Fibroblast of lung (primary cell): ENCODE results near the gene CEMIP. TPM values are rescaled to one million over a fixed set of nuclear protein-coding genes. Genes with fewer than 3 reads are reported as not detected.
A peak's percentile ranks its signal among the peaks of the same experiment; 100 is the strongest.

ENCODE experiments used
- DNase-seq, 2 donors: peaks; one replicate each; pipeline versions ENCODE4 v3.0.0 to v3.0.0-alpha.2; 2010; ENCODE audit warnings: low read depth in 2 of 2
- H2AFZ ChIP-seq: 2 replicates; pipeline ENCODE4 v1.5.1; 2012; ENCODE audit warnings: low read length, control low read depth, inconsistent platforms
- H3K27ac ChIP-seq: 2 replicates; pipeline ENCODE4 v1.5.1; 2011; ENCODE audit warnings: low read length, control low read depth; ENCODE audit not compliant: insufficient read depth
- H3K27me3 ChIP-seq: 2 replicates; pipeline ENCODE4 v1.5.1; 2011; ENCODE audit warnings: mild to moderate bottlenecking, low read length; ENCODE audit not compliant: control insufficient read depth, insufficient read depth
- H3K36me3 ChIP-seq: 2 replicates; pipeline ENCODE4 v1.5.1; 2011; ENCODE audit warnings: low read length; ENCODE audit not compliant: control insufficient read depth, insufficient read depth
- H3K4me1 ChIP-seq: 2 replicates; pipeline ENCODE4 v1.5.1; 2011; ENCODE audit warnings: low read length; ENCODE audit not compliant: control insufficient read depth, insufficient read depth; ENCODE audit errors: extremely low read depth
- H3K4me2 ChIP-seq: 2 replicates; pipeline ENCODE4 v1.5.1; 2011; ENCODE audit warnings: low read length, control low read depth; ENCODE audit not compliant: insufficient read depth; ENCODE audit errors: extremely low read depth
- H3K4me3 ChIP-seq, 4 experiments: fragments of 200-600 bp in 1 of 4; sonication (generic) in 1 of 4; replicated peaks in 1 of 4; 2 replicates each; pipeline ENCODE4 v1.5.1; 2011 to 2016; ENCODE audit warnings: low read length in 4 of 4, low read depth in 3 of 4, mild to moderate bottlenecking in 3 of 4, control low read depth in 2 of 4, inconsistent platforms in 1 of 4, mixed read lengths in 1 of 4; ENCODE audit not compliant: insufficient read depth in 1 of 4; ENCODE audit errors: control extremely low read depth in 1 of 4
- H3K79me2 ChIP-seq: 2 replicates; pipeline ENCODE4 v1.5.1; 2012; ENCODE audit warnings: mild to moderate bottlenecking, low read length, inconsistent platforms; ENCODE audit not compliant: control insufficient read depth, insufficient read depth
- H3K9ac ChIP-seq: 2 replicates; pipeline ENCODE4 v1.5.1; 2011; ENCODE audit warnings: mild to moderate bottlenecking, low read length, control low read depth; ENCODE audit not compliant: insufficient read depth
- H3K9me3 ChIP-seq: 2 replicates; pipeline ENCODE4 v1.5.1; 2012; ENCODE audit warnings: low read depth, low read length; ENCODE audit not compliant: control insufficient read depth, insufficient read depth
- H4K20me1 ChIP-seq: 2 replicates; pipeline ENCODE4 v1.5.1; 2011; ENCODE audit warnings: low read length; ENCODE audit not compliant: control insufficient read depth, insufficient read depth; ENCODE audit errors: extremely low read depth
- EZH2 ChIP-seq: IDR thresholded peaks from 2 replicates; pipeline ENCODE4 v1.5.1; 2012; ENCODE audit warnings: low read length, control low read depth, mild to moderate bottlenecking; ENCODE audit errors: missing control alignments
- polyA plus RNA-seq, 2 donors: library from polyadenylated mRNA; depleted of rRNA in 1 of 2; stranded (reverse) in 1 of 2; unstranded in 1 of 2; fragments of >200 nt; gene quantifications; 2 replicates each; pipeline ENCODE4 v1.2.1, GENCODE V29; 2011 to 2012; ENCODE audit warnings: missing spikeins in 1 of 2
- total RNA-seq: library from RNA; depleted of rRNA; stranded (reverse); fragments of >200 nt; gene quantifications from 2 replicates; pipeline ENCODE4 v1.2.1, GENCODE V29; 2014
- TF ChIP-seq, protein P1 (sequence below), 2 donors: IDR thresholded peaks in 1 of 2; conservative IDR thresholded peaks in 1 of 2; 1 replicate in 1 of 2; 2 replicates in 1 of 2; pipeline ENCODE4 v1.5.1; 2011 to 2012; ENCODE audit warnings: low read length in 2 of 2, control low read depth in 1 of 2, inconsistent platforms in 1 of 2, low read depth in 1 of 2, mild to moderate bottlenecking in 1 of 2

The CEMIP gene
- total and polyA plus RNA-seq, 2 donors (not counting 1 experiment from before 2014, with no cell fraction given): 946 to 1,190 TPM

DNA sequence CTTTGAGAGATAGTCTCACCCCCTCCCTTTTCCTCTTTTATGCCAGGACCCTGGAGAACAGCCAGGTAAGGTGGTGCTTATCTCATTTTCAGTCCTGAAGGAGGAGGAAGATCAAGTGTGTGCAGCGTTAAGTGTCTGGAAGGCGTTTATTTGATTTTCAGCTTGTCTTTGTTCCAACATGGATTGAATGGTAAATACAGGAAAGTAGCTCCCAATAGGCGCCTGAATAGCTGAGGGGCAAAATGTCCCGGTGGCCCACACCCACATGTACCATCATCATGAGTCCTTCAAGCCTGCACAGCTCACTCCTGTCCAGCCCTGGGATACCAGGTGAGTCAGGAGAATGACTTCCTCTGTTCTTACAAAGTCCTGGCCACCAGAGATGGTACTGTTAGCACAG lies 73.5 kb downstream of the CEMIP start:
- Histone ChIP-seq H3K9me3 (no peaks in the 10 kb centered on the region), H2AFZ (no peak overlapping the region), H3K9ac (no peak overlapping the region), H4K20me1 (no peaks in the 10 kb centered on the region), H3K36me3 (peaks cover 16% of the 10 kb centered on the region), H3K27me3 (no peaks in the 10 kb centered on the region), H3K4me1 (no peaks in the 10 kb centered on the region), H3K4me2 (no peak overlapping the region), H3K27ac (no peak overlapping the region), H3K4me3 (no peak overlapping the region), H3K79me2 (no peaks in the 10 kb centered on the region)
- TF ChIP-seq EZH2: no peak
- TF ChIP-seq, protein P1, sequence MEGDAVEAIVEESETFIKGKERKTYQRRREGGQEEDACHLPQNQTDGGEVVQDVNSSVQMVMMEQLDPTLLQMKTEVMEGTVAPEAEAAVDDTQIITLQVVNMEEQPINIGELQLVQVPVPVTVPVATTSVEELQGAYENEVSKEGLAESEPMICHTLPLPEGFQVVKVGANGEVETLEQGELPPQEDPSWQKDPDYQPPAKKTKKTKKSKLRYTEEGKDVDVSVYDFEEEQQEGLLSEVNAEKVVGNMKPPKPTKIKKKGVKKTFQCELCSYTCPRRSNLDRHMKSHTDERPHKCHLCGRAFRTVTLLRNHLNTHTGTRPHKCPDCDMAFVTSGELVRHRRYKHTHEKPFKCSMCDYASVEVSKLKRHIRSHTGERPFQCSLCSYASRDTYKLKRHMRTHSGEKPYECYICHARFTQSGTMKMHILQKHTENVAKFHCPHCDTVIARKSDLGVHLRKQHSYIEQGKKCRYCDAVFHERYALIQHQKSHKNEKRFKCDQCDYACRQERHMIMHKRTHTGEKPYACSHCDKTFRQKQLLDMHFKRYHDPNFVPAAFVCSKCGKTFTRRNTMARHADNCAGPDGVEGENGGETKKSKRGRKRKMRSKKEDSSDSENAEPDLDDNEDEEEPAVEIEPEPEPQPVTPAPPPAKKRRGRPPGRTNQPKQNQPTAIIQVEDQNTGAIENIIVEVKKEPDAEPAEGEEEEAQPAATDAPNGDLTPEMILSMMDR (conservative IDR thresholded peaks at IDR 0.05 in 1 of 2, IDR thresholded peaks at IDR 0.05 in 1 of 2; ENCODE audit: low read depth in 1 of 2, low read length in 2 of 2): no peak
- DNase-seq: no peak

DNA sequence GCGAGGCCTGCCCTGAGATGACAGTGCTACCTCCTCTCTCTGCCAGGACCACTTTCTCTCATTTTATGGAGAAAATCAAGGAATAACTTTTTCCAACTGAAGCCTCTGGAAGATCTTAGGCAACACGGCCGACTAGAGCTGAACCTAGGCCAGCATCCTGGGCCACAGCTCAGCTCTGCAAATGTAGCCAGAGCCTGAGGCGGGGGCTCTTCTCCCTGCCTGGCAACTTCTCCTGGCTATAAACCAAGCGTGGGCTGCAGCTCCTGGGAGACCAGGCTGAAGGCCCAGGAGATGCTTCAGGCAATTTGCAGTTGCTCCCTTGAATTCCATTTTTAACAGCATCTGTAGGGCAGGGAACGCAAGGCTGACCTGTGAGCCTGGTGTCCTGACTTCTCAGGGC lies 74.9 kb downstream of the CEMIP start:
- H4K20me1 ChIP-seq: no peaks in the 10 kb centered on the region
- no peaks in the 10 kb centered on the region for H3K9me3 ChIP-seq
- no peak overlapping the region for H3K27ac ChIP-seq
- no peak overlapping the region for H3K9ac ChIP-seq
- peak in 1 of 2 donors; percentile 40 for DNase-seq
- H3K4me1 ChIP-seq: no peaks in the 10 kb centered on the region
- peaks cover 15% of the 10 kb centered on the region for H3K36me3 ChIP-seq
- H3K27me3 ChIP-seq: no peaks in the 10 kb centered on the region
- H3K4me3 ChIP-seq: no peak overlapping the region
- H2AFZ ChIP-seq: no peak overlapping the region
- H3K79me2 ChIP-seq: no peaks in the 10 kb centered on the region
- no peak overlapping the region for H3K4me2 ChIP-seq
- TF ChIP-seq, protein P1 (conservative IDR thresholded peaks at IDR 0.05 in 1 of 2, IDR thresholded peaks at IDR 0.05 in 1 of 2; ENCODE audit: low read depth in 1 of 2, low read length in 2 of 2): no peak
- TF ChIP-seq EZH2: no peak

DNA sequence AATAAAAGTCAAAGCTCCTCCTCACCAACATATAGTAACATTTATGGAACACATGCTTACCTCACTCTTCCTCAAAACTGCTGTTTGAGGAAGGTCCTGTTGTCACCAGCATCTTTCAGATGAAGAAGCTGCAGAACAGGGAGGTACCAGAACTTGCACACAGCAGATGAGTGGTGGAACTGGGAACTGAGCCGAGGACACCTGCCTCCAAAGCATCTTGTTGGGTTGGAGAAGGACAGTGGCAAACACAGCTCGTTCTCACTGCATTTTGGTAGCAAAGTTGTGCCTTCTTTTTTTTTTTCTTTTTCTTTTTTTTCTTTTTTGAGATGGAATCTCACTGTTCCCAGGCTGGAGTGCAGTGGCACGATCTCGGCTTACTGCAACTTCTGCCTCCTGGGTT lies 76.0 kb downstream of the CEMIP start:
- Histone ChIP-seq H3K4me3 (no peak overlapping the region), H3K4me1 (no peaks in the 10 kb centered on the region), H4K20me1 (no peaks in the 10 kb centered on the region), H3K9ac (no peak overlapping the region), H3K79me2 (no peaks in the 10 kb centered on the region), H2AFZ (no peak overlapping the region), H3K9me3 (no peaks in the 10 kb centered on the region), H3K27ac (no peak overlapping the region), H3K4me2 (no peak overlapping the region), H3K36me3 (peaks cover 10% of the 10 kb centered on the region), H3K27me3 (no peaks in the 10 kb centered on the region)
- no peak for DNase-seq
- TF ChIP-seq, protein P1 (conservative IDR thresholded peaks at IDR 0.05 in 1 of 2, IDR thresholded peaks at IDR 0.05 in 1 of 2; ENCODE audit: low read depth in 1 of 2, low read length in 2 of 2): no peak
- TF ChIP-seq EZH2: no peak
